ENCODE measurements around the gene CNN1. TPM values are rescaled to one million over a fixed set of nuclear protein-coding genes. Genes with fewer than 3 reads are reported as not detected.
A peak's percentile ranks its signal among the peaks of the same experiment; 100 is the strongest.
"Not testable (repeated sequence)": the region's sequence is repeated elsewhere in the genome, so short reads cannot be mapped to it uniquely, and the experiment has no call there.

The CNN1 gene
- total and polyA plus RNA-seq, 4 experiments from 2014 or later, result not detected

GRCh38 chr19:11598746-11599145, 60.1 kb downstream of the CNN1 start:
- no peaks in the 10 kb centered on the region for H3K9me3 Mint-ChIP-seq
- ChIA-PET POLR2A (ENCODE audit: partially characterized antibody) (no interaction called here), CTCF (ENCODE audit: partially characterized antibody) (no interaction called here)
- H3K27me3 ChIP-seq (ENCODE audit: insufficient read depth, low read length), result no peaks in the 10 kb centered on the region
- DNase-seq, result no peak
- no peaks in the 10 kb centered on the region for H3K27me3 Mint-ChIP-seq
- no peaks in the 10 kb centered on the region for H3K9me3 ChIP-seq (ENCODE audit: control insufficient read depth in 1 of 2, low read length in 2 of 2)
- H3K27ac ChIP-seq (ENCODE audit: low read depth, low read length), result no peak overlapping the region
- no peaks in the 10 kb centered on the region for H3K36me3 ChIP-seq (ENCODE audit: insufficient read depth, low read length)
- H3K4me3 Mint-ChIP-seq, result peak overlapping the region; percentile 62 to 73 (median 66)
- intact Hi-C loops (cut with micrococcal nuclease), result no loop called here
- H3K36me3 Mint-ChIP-seq, result peaks cover 7 to 13% of the 10 kb centered on the region in 2 donors
- peak overlapping the region in 4 of 7 donors; percentile 19 to 92 (median 61) for H3K27ac Mint-ChIP-seq
- peaks cover 12 to 35% (median 20%) of the 10 kb centered on the region in 4 donors for H3K4me1 Mint-ChIP-seq
- H3K4me3 ChIP-seq (ENCODE audit: low read length in 2 of 2), result no peak overlapping the region
- peaks cover 15% of the 10 kb centered on the region for H3K4me1 ChIP-seq (ENCODE audit: insufficient read depth, low read length)

DNA sequence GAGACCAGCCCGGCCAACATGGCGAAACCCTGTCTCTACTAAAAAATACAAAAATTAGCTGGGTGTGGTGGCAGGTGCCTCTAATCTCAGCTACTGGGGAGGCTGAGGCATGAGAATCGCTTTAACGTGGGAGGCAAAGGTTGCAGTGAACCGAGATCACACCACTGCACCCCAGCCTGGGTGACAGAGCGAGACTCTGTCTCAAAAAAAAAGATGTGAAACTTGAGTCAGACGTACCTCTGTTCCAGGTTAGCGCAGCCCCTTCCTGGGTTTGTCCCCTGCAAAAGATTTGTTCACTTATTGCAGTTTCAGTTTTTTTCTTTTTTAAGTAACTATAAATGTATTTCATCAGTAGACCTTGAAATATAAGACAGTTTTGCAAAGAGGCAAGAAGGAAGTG, 61.1 kb downstream of the CNN1 start:
- H3K36me3 Mint-ChIP-seq, result peaks cover 8 to 20% of the 10 kb centered on the region in 2 donors
- POLR2A ChIA-PET (ENCODE audit: partially characterized antibody); H3K27ac ChIP-seq (ENCODE audit: low read depth, low read length); CTCF ChIA-PET (ENCODE audit: partially characterized antibody); H3K4me3 ChIP-seq (ENCODE audit: low read length in 2 of 2); H3K27me3 Mint-ChIP-seq; H3K27me3 ChIP-seq (ENCODE audit: insufficient read depth, low read length); H3K9me3 Mint-ChIP-seq; intact Hi-C loops (cut with micrococcal nuclease); H3K36me3 ChIP-seq (ENCODE audit: insufficient read depth, low read length); H3K9me3 ChIP-seq (ENCODE audit: control insufficient read depth in 1 of 2, low read length in 2 of 2); DNase-seq: not testable (repeated sequence)
- H3K4me3 Mint-ChIP-seq, result peak overlapping the region in 1 of 8 donors; percentile 17
- peaks cover 15% of the 10 kb centered on the region for H3K4me1 ChIP-seq (ENCODE audit: insufficient read depth, low read length)
- H3K4me1 Mint-ChIP-seq, result peaks cover 12 to 35% (median 20%) of the 10 kb centered on the region in 4 donors
- peak overlapping the region in 1 of 7 donors; percentile 46 for H3K27ac Mint-ChIP-seq

Small RNA genes within 50 kb of the gene (microRNA-seq; reads per million reads assigned to microRNA genes)
- gene MIR7974 (ENCODE audit: borderline microRNAs expressed, borderline number of aligned reads, borderline replicate concordance), result not detected

Other genes starting within 250 kb of the CNN1 start
- gene TSPAN16, start 242.7 kb upstream of the CNN1 start, total RNA-seq, result not detected
- not detected for gene TSPAN16, start 242.7 kb upstream of the CNN1 start, polyA plus RNA-seq
- 1 to 10 TPM; 6.0 to 8.6 TPM for gene RAB3D, start 199.2 kb upstream of the CNN1 start, total RNA-seq
- 1 to 10 TPM; 1.9 to 2.5 TPM for gene RAB3D, start 199.2 kb upstream of the CNN1 start, polyA plus RNA-seq
- 10 to 100 TPM; 26.1 to 28.5 TPM for gene TMEM205, start 192.6 kb upstream of the CNN1 start, total RNA-seq
- 10 to 100 TPM; 56.1 to 86.3 TPM for gene TMEM205, start 192.6 kb upstream of the CNN1 start, polyA plus RNA-seq
- gene CCDC159, start 192.3 kb upstream of the CNN1 start, total RNA-seq, result 10 to 100 TPM; 90.7 to 91.8 TPM
- gene CCDC159, start 192.3 kb upstream of the CNN1 start, polyA plus RNA-seq, result 10 to 100 TPM in 1 of 2 donors, 1 to 10 TPM in 1; 9.2 to 16.8 TPM
- 10 to 100 TPM; 10.9 to 12.2 TPM for gene PLPPR2, start 183.4 kb upstream of the CNN1 start, total RNA-seq
- gene PLPPR2, start 183.4 kb upstream of the CNN1 start, polyA plus RNA-seq, result 1 to 10 TPM in 1 of 2 donors, under 1 TPM in 1; 0.16 to 1.1 TPM
- 1 to 10 TPM; 4.0 to 4.8 TPM for gene SWSAP1, start 164.2 kb upstream of the CNN1 start, total RNA-seq
- gene SWSAP1, start 164.2 kb upstream of the CNN1 start, polyA plus RNA-seq, result 1 to 10 TPM; 6.4 to 6.5 TPM
- 1 to 10 TPM; 8.4 to 8.8 TPM for gene EPOR, start 154.5 kb upstream of the CNN1 start, total RNA-seq
- 10 to 100 TPM in 1 of 2 donors, 1 to 10 TPM in 1; 6.3 to 12.1 TPM for gene EPOR, start 154.5 kb upstream of the CNN1 start, polyA plus RNA-seq
- not detected for gene RGL3, start 119.5 kb upstream of the CNN1 start, total RNA-seq
- gene RGL3, start 119.5 kb upstream of the CNN1 start, polyA plus RNA-seq, result not detected
- gene ODAD3, start 103.7 kb upstream of the CNN1 start, total RNA-seq, result not detected
- not detected for gene ODAD3, start 103.7 kb upstream of the CNN1 start, polyA plus RNA-seq
- gene PRKCSH, start 103.2 kb upstream of the CNN1 start, total RNA-seq, result 100 to 1,000 TPM; 300 TPM
- 10 to 100 TPM; 14.0 to 63.6 TPM for gene PRKCSH, start 103.2 kb upstream of the CNN1 start, polyA plus RNA-seq
- not detected for gene ELAVL3, start 57.8 kb upstream of the CNN1 start, total RNA-seq
- gene ELAVL3, start 57.8 kb upstream of the CNN1 start, polyA plus RNA-seq, result not detected
- 10 to 100 TPM; 24.1 to 24.7 TPM for gene ZNF653, start 33.0 kb upstream of the CNN1 start, total RNA-seq
- 1 to 10 TPM; 2.0 to 2.9 TPM for gene ZNF653, start 33.0 kb upstream of the CNN1 start, polyA plus RNA-seq
- 10 to 100 TPM; 39.5 to 46.2 TPM for gene ECSIT, start 9.7 kb upstream of the CNN1 start, total RNA-seq
- 10 to 100 TPM; 27.3 to 35.0 TPM for gene ECSIT, start 9.7 kb upstream of the CNN1 start, polyA plus RNA-seq
- gene ELOF1, start 20.4 kb downstream of the CNN1 start, total RNA-seq, result 10 to 100 TPM; 46.0 to 48.5 TPM
- gene ELOF1, start 20.4 kb downstream of the CNN1 start, polyA plus RNA-seq, result 10 to 100 TPM; 93.1 to 96.1 TPM
- gene ACP5, start 38.8 kb downstream of the CNN1 start, total RNA-seq, result 10 to 100 TPM; 26.8 to 30.3 TPM
- gene ACP5, start 38.8 kb downstream of the CNN1 start, polyA plus RNA-seq, result 10 to 100 TPM; 16.9 to 23.8 TPM
- 10 to 100 TPM; 11.5 to 12.6 TPM for gene ZNF627, start 58.6 kb downstream of the CNN1 start, total RNA-seq
- gene ZNF627, start 58.6 kb downstream of the CNN1 start, polyA plus RNA-seq, result 10 to 100 TPM in 1 of 2 donors, 1 to 10 TPM in 1; 6.8 to 10.3 TPM
- gene ZNF823, start 200.1 kb downstream of the CNN1 start, total RNA-seq, result 1 to 10 TPM; 4.6 to 5.4 TPM
- gene ZNF823, start 200.1 kb downstream of the CNN1 start, polyA plus RNA-seq, result 1 to 10 TPM in 1 of 2 donors, under 1 TPM in 1; 0.92 to 5.3 TPM
- gene ZNF441, start 228.1 kb downstream of the CNN1 start, total RNA-seq, result 10 to 100 TPM; 19.6 to 21.5 TPM
- 1 to 10 TPM; 2.3 to 6.3 TPM for gene ZNF441, start 228.1 kb downstream of the CNN1 start, polyA plus RNA-seq

All from CD4-positive, alpha-beta memory T cell (primary cell).